A204.1 (cell line): ENCODE results near the gene LDLRAP1.
"Not testable (repeated sequence)": the region's sequence is repeated elsewhere in the genome, so short reads cannot be mapped to it uniquely, and the experiment has no call there.

Experiments used
- FAIRE-seq: peaks from 2 replicates; lab custom pipeline; 2012; peaks lifted over from hg19 to GRCh38; lab: Jason Lieb, UNC

LDLRAP1 gene

GRCh38 chr1:25543425-25544242 lies at the start of gene LDLRAP1:
Gene LDLRAP1, plus strand, starts transcription at chr1:25543606. Its CDS starts 93 bp downstream, at chr1:25543699.
- FAIRE-seq = no peak

GRCh38 chr1:25494952-25495351 lies 48.5 kb upstream of the LDLRAP1 start:
- no peak for FAIRE-seq

- no peak for FAIRE-seq
Measured at GRCh38 chr1:25500694-25501093, 42.7 kb upstream of the LDLRAP1 start.

GRCh38 chr1:25501235-25502058 lies 42.0 kb upstream of the LDLRAP1 start:
- FAIRE-seq = no peak

- FAIRE-seq = no peak
Measured at GRCh38 chr1:25502957-25503356, 40.4 kb upstream of the LDLRAP1 start.

GRCh38 chr1:25503551-25504426 lies 39.6 kb upstream of the LDLRAP1 start:
- no peak for FAIRE-seq

GRCh38 chr1:25504706-25505595 lies 38.5 kb upstream of the LDLRAP1 start:
- no peak for FAIRE-seq

- no peak for FAIRE-seq
Measured at GRCh38 chr1:25505656-25506385, 37.6 kb upstream of the LDLRAP1 start.

- FAIRE-seq = not testable (repeated sequence)
Measured at GRCh38 chr1:25506566-25507463, 36.6 kb upstream of the LDLRAP1 start.

- FAIRE-seq = no peak
Measured at GRCh38 chr1:25513666-25514065, 29.7 kb upstream of the LDLRAP1 start.

- no peak for FAIRE-seq
Measured at GRCh38 chr1:25515033-25515432, 28.4 kb upstream of the LDLRAP1 start.

- no peak for FAIRE-seq
Measured at GRCh38 chr1:25516686-25517085, 26.7 kb upstream of the LDLRAP1 start.

GRCh38 chr1:25517476-25518394 lies 25.7 kb upstream of the LDLRAP1 start:
- no peak for FAIRE-seq

GRCh38 chr1:25519624-25520023 lies 23.8 kb upstream of the LDLRAP1 start:
- no peak for FAIRE-seq

GRCh38 chr1:25520446-25521061 lies 22.9 kb upstream of the LDLRAP1 start:
- FAIRE-seq = peak; percentile 85

GRCh38 chr1:25522031-25522655 lies 21.3 kb upstream of the LDLRAP1 start:
- no peak for FAIRE-seq

- no peak for FAIRE-seq
Measured at GRCh38 chr1:25523542-25523941, 19.9 kb upstream of the LDLRAP1 start.
